Airway epithelial cell (primary cell): ENCODE results near the gene OR56A3. TPM values are rescaled to one million over a fixed set of nuclear protein-coding genes. Genes with fewer than 3 reads are reported as not detected.

Source experiments
- total RNA-seq: library from RNA; depleted of rRNA; stranded (reverse); fragments of >200 nt; gene quantifications from 2 replicates; pipeline ENCODE4 v1.2.3, GENCODE V29; 2015

Gene OR56A3, protein sequence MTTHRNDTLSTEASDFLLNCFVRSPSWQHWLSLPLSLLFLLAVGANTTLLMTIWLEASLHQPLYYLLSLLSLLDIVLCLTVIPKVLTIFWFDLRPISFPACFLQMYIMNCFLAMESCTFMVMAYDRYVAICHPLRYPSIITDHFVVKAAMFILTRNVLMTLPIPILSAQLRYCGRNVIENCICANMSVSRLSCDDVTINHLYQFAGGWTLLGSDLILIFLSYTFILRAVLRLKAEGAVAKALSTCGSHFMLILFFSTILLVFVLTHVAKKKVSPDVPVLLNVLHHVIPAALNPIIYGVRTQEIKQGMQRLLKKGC
- total RNA-seq: not detected in 2 replicates

DNA sequence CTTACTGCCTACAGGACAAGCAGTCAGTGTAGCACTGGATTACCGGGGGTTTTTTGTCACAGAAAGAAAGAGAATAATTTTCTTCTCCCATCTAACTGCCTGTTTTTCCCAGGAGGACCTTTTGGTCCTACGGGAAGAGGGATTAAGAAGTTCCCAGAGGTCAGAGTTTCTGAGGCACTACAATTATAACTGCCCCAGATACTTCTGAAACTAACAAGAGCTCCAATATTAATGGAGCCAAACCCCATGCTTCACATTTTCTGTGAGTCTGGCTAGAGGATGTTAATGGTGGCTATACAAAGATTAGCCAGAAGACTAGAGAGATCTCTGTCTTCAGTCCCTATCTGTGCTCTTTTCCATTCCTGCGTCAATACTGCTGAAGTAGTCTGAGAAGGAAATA lies at the start of gene OR56A3:
OR56A3 (plus strand) TSS at position 301 of the 400 bp plus-strand sequence. CDS start 5,096 bp downstream, outside the sequence.

DNA sequence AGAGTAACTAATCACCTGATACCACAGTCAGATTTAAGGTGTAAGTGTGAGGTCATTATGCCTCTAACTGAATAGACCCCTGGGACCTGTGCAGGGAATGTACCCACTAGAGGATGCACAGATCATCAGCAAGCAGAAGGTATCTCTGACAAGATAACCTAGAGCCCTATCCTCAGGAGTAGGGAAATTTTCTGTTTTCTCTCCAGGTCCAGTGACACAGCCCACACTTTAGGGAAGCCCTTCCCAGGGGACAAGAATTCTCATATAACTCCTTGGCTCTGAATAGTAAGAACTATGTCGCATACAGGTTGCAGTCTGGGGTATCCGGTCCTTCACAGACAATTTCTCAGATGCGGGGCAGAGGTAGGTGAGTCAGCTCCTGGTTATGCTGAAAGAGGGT lies 49.1 kb upstream of the OR56A3 start, which contains the start of gene OR52E5:
OR52E5 (plus strand) TSS at position 301 of the 400 bp plus-strand sequence. CDS start 7,569 bp downstream, outside the sequence.

DNA sequence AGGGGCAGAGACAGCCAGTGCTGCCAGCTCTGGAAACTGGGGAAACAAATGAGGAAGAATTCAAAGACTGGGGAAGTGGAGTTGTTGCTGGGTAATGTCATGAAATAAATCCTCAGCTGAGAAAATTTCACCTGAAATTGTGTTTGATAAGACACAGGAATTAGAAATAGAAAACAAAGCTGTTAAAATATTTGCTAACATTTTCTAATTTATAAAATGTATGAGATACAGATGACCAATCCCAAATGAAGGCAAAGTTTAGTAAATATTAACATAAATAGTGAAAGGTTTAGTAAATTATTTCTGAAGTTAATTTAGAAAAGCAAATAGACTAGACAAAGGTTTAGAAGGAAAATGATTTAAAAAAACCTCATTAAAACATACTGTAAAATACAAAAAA lies 26.3 kb downstream of the OR56A3 start, which contains the start of gene OR56A5:
OR56A5 (minus strand) TSS at position 101 of the 400 bp plus-strand sequence; CDS start at position 101, 0 bp downstream.

DNA sequence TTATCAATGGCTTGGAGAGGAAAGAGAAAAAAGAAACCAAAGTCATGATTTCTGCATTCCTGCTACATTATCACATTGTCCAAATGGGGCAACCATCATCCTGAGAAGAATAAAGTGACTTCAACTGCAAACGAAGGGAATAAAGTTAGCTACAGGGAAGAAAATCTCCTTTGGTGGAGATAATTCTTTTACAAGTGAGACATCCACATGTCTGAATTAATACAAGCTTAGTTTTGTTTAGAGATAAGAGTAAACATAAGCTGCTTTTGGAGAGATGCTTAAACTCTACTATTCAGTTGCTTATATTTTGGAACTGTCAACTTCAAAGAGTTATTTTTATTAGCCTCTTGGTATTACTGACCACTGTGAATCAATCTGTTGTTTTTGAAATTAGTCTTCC lies 44.8 kb downstream of the OR56A3 start, which contains the start of gene OR52L1:
OR52L1 (minus strand) TSS at position 101 of the 400 bp plus-strand sequence; CDS start at position 46, 55 bp downstream.

Other genes with a start within 250 kb of the OR56A3 start
- not detected in 2 replicates for gene OR56B1, start 205.8 kb upstream of the OR56A3 start, total RNA-seq
- gene OR52N4, start 188.0 kb upstream of the OR56A3 start, total RNA-seq: not detected in 2 replicates
- not detected in 2 replicates for gene OR52N5, start 158.9 kb upstream of the OR56A3 start, total RNA-seq
- gene OR52N1, start 151.0 kb upstream of the OR56A3 start, total RNA-seq: not detected in 2 replicates
- not detected in 2 replicates for gene OR52N2, start 133.3 kb upstream of the OR56A3 start, total RNA-seq
- gene OR52E6, start 100.4 kb upstream of the OR56A3 start, total RNA-seq: not detected in 2 replicates
- gene OR52E8, start 84.6 kb upstream of the OR56A3 start, total RNA-seq: not detected in 2 replicates
- gene OR52E4, start 61.6 kb upstream of the OR56A3 start, total RNA-seq: not detected in 2 replicates
- gene OR52E5, start 49.0 kb upstream of the OR56A3 start, total RNA-seq: not detected in 2 replicates
- gene OR56A5, start 26.2 kb downstream of the OR56A3 start, total RNA-seq: not detected in 2 replicates
- gene OR52L1, start 44.7 kb downstream of the OR56A3 start, total RNA-seq: not detected in 2 replicates
- gene OR56A4, start 64.7 kb downstream of the OR56A3 start, total RNA-seq: not detected in 2 replicates
- not detected in 2 replicates for gene OR56A1, start 88.5 kb downstream of the OR56A3 start, total RNA-seq
- gene OR56B4, start 165.4 kb downstream of the OR56A3 start, total RNA-seq: not detected in 2 replicates
- not detected in 2 replicates for gene OR52B2, start 228.1 kb downstream of the OR56A3 start, total RNA-seq